ENCODE data around the gene CNOT9.
A peak's percentile ranks its signal among the peaks of the same experiment; 100 is the strongest.
"Not testable (repeated sequence)": the region's sequence is repeated elsewhere in the genome, so short reads cannot be mapped to it uniquely, and the experiment has no call there.

The CNOT9 gene

GRCh38 chr2:218568190-218569037 is at the start of gene CNOT9, which contains the start of gene USP37:
CNOT9 (plus strand) TSS chr2:218568839; CDS start chr2:218568955, 116 bp downstream.
USP37 (minus strand) TSS chr2:218568351; CDS start chr2:218558653, 9,698 bp downstream.
- DNase-seq = peak; percentile 100

GRCh38 chr2:218518876-218519275 is 49.8 kb upstream of the CNOT9 start:
- no peak for DNase-seq

GRCh38 chr2:218523651-218524050 is 45.0 kb upstream of the CNOT9 start:
- DNase-seq = no peak

GRCh38 chr2:218528409-218528808 is 40.2 kb upstream of the CNOT9 start:
- not testable (repeated sequence) for DNase-seq

GRCh38 chr2:218529990-218530389 is 38.6 kb upstream of the CNOT9 start:
- no peak for DNase-seq

GRCh38 chr2:218536804-218537494 is 31.7 kb upstream of the CNOT9 start:
- no peak for DNase-seq

- no peak for DNase-seq
Measured at GRCh38 chr2:218540015-218540414, 28.6 kb upstream of the CNOT9 start.

GRCh38 chr2:218546012-218546411 is 22.6 kb upstream of the CNOT9 start:
- no peak for DNase-seq

- DNase-seq = no peak
Measured at GRCh38 chr2:218547511-218547910, 21.1 kb upstream of the CNOT9 start.

- no peak for DNase-seq
Measured at GRCh38 chr2:218547978-218548377, 20.7 kb upstream of the CNOT9 start.

- DNase-seq = not testable (repeated sequence)
Measured at GRCh38 chr2:218554225-218554624, 14.4 kb upstream of the CNOT9 start.

- no peak for DNase-seq
Measured at GRCh38 chr2:218555527-218555926, 13.1 kb upstream of the CNOT9 start.

GRCh38 chr2:218557941-218558340 is 10.7 kb upstream of the CNOT9 start:
- no peak for DNase-seq

- DNase-seq = no peak
Measured at GRCh38 chr2:218558986-218559385, 9.7 kb upstream of the CNOT9 start.

GRCh38 chr2:218564056-218564455 is 4.6 kb upstream of the CNOT9 start:
- no peak for DNase-seq

GRCh38 chr2:218566296-218566695 is 2.3 kb upstream of the CNOT9 start:
- DNase-seq = no peak

GRCh38 chr2:218567797-218568189 is 846 bp upstream of the CNOT9 start:
- DNase-seq = no peak

- peak; percentile 82 for DNase-seq
Measured at GRCh38 chr2:218569038-218569431, 396 bp downstream of the CNOT9 start.

- peak; percentile 61 for DNase-seq
Measured at GRCh38 chr2:218569661-218570500, 1.2 kb downstream of the CNOT9 start.

GRCh38 chr2:218570850-218571249 is 2.2 kb downstream of the CNOT9 start:
- peak; percentile 14 for DNase-seq

- DNase-seq = no peak
Measured at GRCh38 chr2:218576854-218577253, 8.2 kb downstream of the CNOT9 start.

GRCh38 chr2:218577482-218578220 is 9.0 kb downstream of the CNOT9 start:
- no peak for DNase-seq
